Right lobe of liver (tissue), 6 donors: ENCODE data around the gene SMYD4. TPM values are rescaled to one million over a fixed set of nuclear protein-coding genes. Genes with fewer than 3 reads are reported as not detected.

Experiments
- ATAC-seq, 4 donors: fragments of 200-7000 bp; cut with Tn5 transposase; one replicate each; pipeline ENCODE4 v1.9.1; 2020; ENCODE audit warnings: mild to moderate bottlenecking in 4 of 4, moderate library complexity in 4 of 4
- DNase-seq, 3 donors: peaks; one replicate each; pipeline ENCODE4 v3.0.0-alpha.2; 2020
- H3K27ac ChIP-seq, 3 donors: fragments of 200-600 bp; one replicate each; pipeline ENCODE4 v1.8.0; 2022
- H3K27me3 ChIP-seq, 2 donors: fragments of 200-600 bp; one replicate each; pipeline ENCODE4 v1.8.0; 2022
- H3K36me3 ChIP-seq, 4 donors: fragments of 200-600 bp; sonication (generic) in 1 of 4; one replicate each; pipeline versions ENCODE4 v1.5.1 to v1.8.0; 2017 to 2022; ENCODE audit warnings: control low read depth in 1 of 4
- H3K4me1 ChIP-seq, 4 donors: fragments of 200-600 bp; sonication (generic) in 1 of 4; one replicate each; pipeline versions ENCODE4 v1.5.1 to v1.8.0; 2017 to 2022; ENCODE audit warnings: control low read depth in 1 of 4
- H3K4me3 ChIP-seq, 3 donors: fragments of 200-600 bp; one replicate each; pipeline ENCODE4 v1.8.0; 2022
- H3K9me3 ChIP-seq, 4 donors: fragments of 200-600 bp; sonication (generic) in 1 of 4; one replicate each; pipeline versions ENCODE4 v1.5.1 to v1.8.0; 2017 to 2022; ENCODE audit warnings: control low read depth in 1 of 4
- CTCF ChIP-seq, 4 donors: fragments of 200-600 bp in 3 of 4; fragments of 450-650 bp in 1 of 4; IDR thresholded peaks; one replicate each; pipeline versions ENCODE4 v1.5.1 to v1.8.0; 2016 to 2022; ENCODE audit warnings: antibody characterized with exemption in 4 of 4, mild to moderate bottlenecking in 2 of 4
- POLR2A ChIP-seq: fragments of 450-650 bp; IDR thresholded peaks from one replicate; pipeline ENCODE4 v1.6.1; 2017; ENCODE audit warnings: antibody characterized with exemption, mild to moderate bottlenecking
- WGBS: methylation state at CpG from one replicate; pipeline ENCODE4 v1.1.6; 2018; ENCODE audit warnings: low coverage, low lambda C conversion rate; ENCODE audit not compliant: insufficient coverage; ENCODE audit errors: missing lambda C conversion rate; 5-methylcytosine and 5-hydroxymethylcytosine counted together
- intact Hi-C, 2 donors: fragments of 100-400 bp; cut with DNase I; formaldehyde crosslinking; loops; one replicate each; pipeline versions ENCODE4 v1.11.2 to v1.14.1; 2022
- total RNA-seq, 6 experiments: library from RNA; depleted of rRNA in 2 of 6; stranded (reverse); fragments of >200 nt in 2 of 6; fragmentation: NEBNext Ultra II Directional in 3 of 6; extraction: Animal tissue kit (Norgen Biotek cat#: 25700) in 3 of 6; gene quantifications; one replicate each; pipeline versions ENCODE4 v1.1.0 to v1.2.4, GENCODE V29; 2016 to 2023
- donor health status: DM: no; HTN: yes; CAD: no.
- donor health status: DM: no; HTN: no; CAD: no.
- donor health status: DM: no; HTN: no; CAD: no.
- donor health status: DM: no; HTN: yes; CAD: no.
- donor health status: DM: no; HTN: yes; CAD: no.

The SMYD4 gene
- total RNA-seq, 6 experiments from 2014 or later, result 4.6 to 6.7 (median 6.0) TPM

- peaks cover 0 to 16% (median 3%) of the 10 kb centered on the region in 4 donors for H3K36me3 ChIP-seq
- 0% methylated on average over 11 of the region's 11 CpGs for WGBS
- H3K27ac ChIP-seq, result peak overlapping the region; percentile 78 to 91 (median 88)
- peak; percentile 78 to 83 (median 80) for DNase-seq
- peak; percentile 27 to 49 (median 43) for ATAC-seq
- intact Hi-C loops, result no loop called here
- H3K4me3 ChIP-seq, result peak overlapping the region; percentile 54 to 82 (median 74)
- H3K9me3 ChIP-seq, result no peaks in the 10 kb centered on the region
- no peaks in the 10 kb centered on the region for H3K27me3 ChIP-seq
- TF ChIP-seq POLR2A, result peak; percentile 57
- TF ChIP-seq CTCF (IDR thresholded peaks at IDR 0.05), result no peak
- H3K4me1 ChIP-seq, result peaks cover 0 to 43% (median 15%) of the 10 kb centered on the region in 4 donors
These were observed 65.4 kb downstream of the SMYD4 start for GRCh38 chr17:1764284-1764683.

DNA sequence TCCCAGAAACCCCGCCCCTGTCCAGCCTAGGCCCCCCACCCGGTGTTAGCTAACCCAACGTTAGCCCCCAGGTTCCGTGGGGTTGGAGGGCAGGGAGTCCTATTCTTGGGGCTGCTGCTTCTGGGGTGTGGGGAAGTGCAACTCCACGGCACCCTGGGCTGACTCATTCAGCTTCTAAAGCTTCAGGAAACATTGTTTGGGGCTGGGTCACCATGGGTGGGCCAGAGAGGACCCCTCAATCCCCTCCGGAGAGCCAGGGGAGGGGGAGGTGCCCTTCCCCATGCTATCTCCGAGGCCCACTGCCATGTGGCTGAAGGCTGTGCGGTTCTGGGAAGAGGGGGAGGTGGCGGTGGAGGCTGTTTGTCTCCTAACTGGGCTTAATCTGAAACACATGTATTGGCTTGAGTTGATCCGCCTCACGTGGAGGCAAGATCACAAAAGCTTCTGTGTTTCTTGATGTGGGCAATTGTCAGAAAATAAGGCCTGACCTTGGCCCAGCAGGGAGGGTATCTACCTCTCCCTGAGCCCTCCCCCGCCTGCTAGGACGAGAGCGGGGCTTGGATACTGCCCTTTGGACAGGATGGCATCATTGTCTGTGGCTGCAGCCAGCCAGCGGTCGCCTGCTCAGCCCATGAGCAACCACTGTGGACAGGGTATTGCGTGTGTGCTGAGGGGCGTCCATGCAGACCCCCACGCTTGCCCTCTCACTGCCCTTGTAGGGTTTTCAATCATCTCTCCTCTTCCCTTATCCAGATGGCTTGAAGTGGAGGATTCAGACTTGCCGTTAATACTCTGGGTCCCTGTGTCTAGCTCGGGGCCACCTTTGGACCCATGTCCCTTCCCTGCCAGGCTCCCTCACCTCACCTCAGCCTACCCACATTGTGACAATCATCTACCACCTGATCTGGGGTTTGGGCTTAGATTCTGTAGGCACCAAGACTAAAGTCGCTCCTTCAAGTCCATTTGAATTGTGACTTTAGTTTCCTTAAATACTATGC lies 66.5 kb downstream of the SMYD4 start:
- no peaks in the 10 kb centered on the region for H3K9me3 ChIP-seq
- H3K27ac ChIP-seq, result peak overlapping the region; percentile 78 to 91 (median 88)
- WGBS, result 25% methylated on average over 11 of the region's 22 CpGs
- no peaks in the 10 kb centered on the region for H3K27me3 ChIP-seq
- peak; percentile 76 to 87 (median 82) for ATAC-seq
- H3K4me1 ChIP-seq, result peaks cover 0 to 43% (median 15%) of the 10 kb centered on the region in 4 donors
- TF ChIP-seq CTCF (IDR thresholded peaks at IDR 0.05) (no peak), POLR2A (peak; percentile 81)
- intact Hi-C loops, result no loop called here
- peak overlapping the region; percentile 54 to 82 (median 74) for H3K4me3 ChIP-seq
- peak; percentile 86 to 93 (median 91) for DNase-seq
- peaks cover 0 to 10% (median 0%) of the 10 kb centered on the region in 4 donors for H3K36me3 ChIP-seq

- H3K36me3 ChIP-seq, result peaks cover 0 to 6% (median 0%) of the 10 kb centered on the region in 4 donors
- H3K9me3 ChIP-seq, result no peaks in the 10 kb centered on the region
- peaks cover 0 to 43% (median 15%) of the 10 kb centered on the region in 4 donors for H3K4me1 ChIP-seq
- WGBS, result 11% methylated on average over 8 of the region's 21 CpGs
- intact Hi-C loops, result no loop called here
- ATAC-seq (peak; percentile 31 to 64 (median 48)), DNase-seq (peak; percentile 65 to 75 (median 72))
- H3K27ac ChIP-seq, result peak overlapping the region; percentile 78 to 91 (median 88)
- H3K27me3 ChIP-seq, result no peaks in the 10 kb centered on the region
- no peak for TF ChIP-seq CTCF (IDR thresholded peaks at IDR 0.05)
- TF ChIP-seq POLR2A, result peak; percentile 70
- H3K4me3 ChIP-seq, result peak overlapping the region; percentile 54 to 82 (median 74)
These were observed 67.3 kb downstream of the SMYD4 start for GRCh38 chr17:1762233-1762900.

DNA sequence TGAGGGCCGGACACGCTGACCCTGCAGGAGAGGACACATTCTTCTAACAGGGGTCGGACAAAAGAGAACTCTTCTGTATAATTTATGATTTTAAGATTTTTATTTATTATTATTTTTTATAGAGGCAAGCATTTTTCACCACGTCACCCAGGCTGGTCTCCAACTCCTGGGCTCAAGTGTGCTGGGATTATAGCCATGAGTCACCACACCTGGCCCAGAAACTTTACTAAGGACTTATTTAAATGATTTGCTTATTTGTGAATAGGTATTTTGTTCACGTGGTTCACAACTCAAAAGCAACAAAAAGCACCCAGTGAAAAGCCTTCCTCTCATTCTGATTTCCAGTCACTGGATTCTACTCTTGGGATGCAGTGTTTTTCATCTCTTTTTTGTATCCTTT lies 70.2 kb downstream of the SMYD4 start:
- Histone ChIP-seq H3K27ac (no peak overlapping the region), H3K9me3 (no peaks in the 10 kb centered on the region), H3K4me1 (peaks cover 0 to 26% (median 6%) of the 10 kb centered on the region in 4 donors), H3K4me3 (no peak overlapping the region), H3K27me3 (no peaks in the 10 kb centered on the region), H3K36me3 (no peaks in the 10 kb centered on the region)
- DNase-seq, result no peak
- no peak for ATAC-seq
- TF ChIP-seq POLR2A (no peak), CTCF (IDR thresholded peaks at IDR 0.05) (no peak)
- intact Hi-C loops, result no loop called here
- WGBS, result 83% methylated on average over 5 of the region's 5 CpGs
